Smooth muscle cell (in vitro differentiated cells): ENCODE results near the gene KIF1B. TPM values are rescaled to one million over a fixed set of nuclear protein-coding genes. Genes with fewer than 3 reads are reported as not detected.
A peak's percentile ranks its signal among the peaks of the same experiment; 100 is the strongest.

Source experiments
- DNase-seq: peaks from one replicate; lab custom pipeline; 2025; ENCODE audit not compliant: unreplicated experiment; lab: John Stamatoyannopoulos, UW
- H2AFZ ChIP-seq: fragments of 200-600 bp; sonication (generic); 2 replicates; pipeline ENCODE4 v1.6.0; 2016; ENCODE audit warnings: antibody characterized with exemption, low read depth, mild to moderate bottlenecking
- H3F3A ChIP-seq: fragments of 200-600 bp; sonication (generic); 2 replicates; pipeline ENCODE4 v1.6.0; 2017; ENCODE audit warnings: antibody characterized with exemption, low read depth
- H3K27ac ChIP-seq: fragments of 200-600 bp; sonication (generic); 2 replicates; pipeline ENCODE4 v1.5.1; 2016; ENCODE audit warnings: low read depth, mild to moderate bottlenecking
- H3K27me3 ChIP-seq: fragments of 200-600 bp; sonication (generic); 2 replicates; pipeline ENCODE4 v1.6.1; 2016; ENCODE audit warnings: low read depth, mild to moderate bottlenecking
- H3K36me3 ChIP-seq: fragments of 200-600 bp; sonication (generic); 2 replicates; pipeline ENCODE4 v1.5.1; 2016; ENCODE audit warnings: low read depth
- H3K4me1 ChIP-seq: fragments of 200-600 bp; sonication (generic); 2 replicates; pipeline ENCODE4 v1.5.1; 2016; ENCODE audit warnings: low read depth
- H3K4me2 ChIP-seq: fragments of 200-600 bp; sonication (generic); 2 replicates; pipeline ENCODE4 v1.6.0; 2016; ENCODE audit warnings: mild to moderate bottlenecking
- H3K4me3 ChIP-seq: fragments of 200-600 bp; sonication (generic); 2 replicates; pipeline ENCODE4 v1.5.1; 2016; ENCODE audit warnings: mild to moderate bottlenecking
- H3K79me2 ChIP-seq: fragments of 200-600 bp; sonication (generic); 2 replicates; pipeline ENCODE4 v1.6.0; 2016; ENCODE audit warnings: low read depth, mild to moderate bottlenecking
- H3K9ac ChIP-seq: fragments of 200-600 bp; sonication (generic); 2 replicates; pipeline ENCODE4 v1.6.0; 2016; ENCODE audit warnings: low read depth
- H3K9me3 ChIP-seq: fragments of 200-600 bp; sonication (generic); replicated peaks from 2 replicates; pipeline ENCODE4 v1.5.1; 2016; ENCODE audit warnings: low read depth
- H4K20me1 ChIP-seq: fragments of 200-600 bp; sonication (generic); 2 replicates; pipeline ENCODE4 v1.6.0; 2016; ENCODE audit warnings: low read depth
- WGBS: methylation state at CpG from one replicate; pipeline ENCODE4 v1.1.7; 2016; ENCODE audit warnings: low lambda C conversion rate; 5-methylcytosine and 5-hydroxymethylcytosine counted together
- polyA plus RNA-seq: library from polyadenylated mRNA; unstranded; fragments of >200 nt; fragmentation: Nextera tagmentation; extraction: Ambion mirVana; gene quantifications from 2 replicates; pipeline ENCODE4 v1.2.1, GENCODE V29; 2016
- total RNA-seq: library from RNA; depleted of rRNA; stranded (reverse); fragments of >200 nt; gene quantifications from 2 replicates; pipeline ENCODE4 v1.2.3, GENCODE V29; 2014
- TF ChIP-seq, protein P1 (sequence below): fragments of 200-600 bp; sonication (generic); IDR thresholded peaks from 2 replicates; pipeline ENCODE4 v1.5.1; 2017; ENCODE audit warnings: borderline replicate concordance, mild to moderate bottlenecking, antibody characterized with exemption; ENCODE audit not compliant: insufficient read depth, poor library complexity, severe bottlenecking

The KIF1B gene
- total and polyA plus RNA-seq, 2 experiments from 2014 or later, result 9.1 to 29.6 TPM

DNA sequence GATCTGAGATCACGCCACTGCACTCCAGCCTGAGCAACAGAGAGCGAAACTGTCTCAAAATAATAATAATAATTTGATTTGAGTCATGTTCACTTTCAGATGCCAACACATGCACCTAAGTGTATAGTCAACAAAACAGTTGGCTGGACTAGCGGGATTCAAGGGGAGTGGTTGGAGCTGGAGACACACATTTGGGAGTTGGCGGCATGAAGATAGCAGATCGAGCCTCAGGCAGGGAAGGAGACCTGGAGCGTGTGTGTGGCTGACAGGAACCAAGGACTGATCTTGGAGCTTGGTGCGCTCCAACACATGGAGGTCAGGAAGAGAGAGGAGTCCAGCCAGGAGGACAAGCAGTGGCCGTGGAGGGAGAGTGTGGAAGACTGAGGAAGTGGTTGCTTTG, 173.8 kb downstream of the KIF1B start:
- Histone ChIP-seq H3F3A (peaks cover 12% of the 10 kb centered on the region), H3K79me2 (no peaks in the 10 kb centered on the region)
- TF ChIP-seq, protein P1, sequence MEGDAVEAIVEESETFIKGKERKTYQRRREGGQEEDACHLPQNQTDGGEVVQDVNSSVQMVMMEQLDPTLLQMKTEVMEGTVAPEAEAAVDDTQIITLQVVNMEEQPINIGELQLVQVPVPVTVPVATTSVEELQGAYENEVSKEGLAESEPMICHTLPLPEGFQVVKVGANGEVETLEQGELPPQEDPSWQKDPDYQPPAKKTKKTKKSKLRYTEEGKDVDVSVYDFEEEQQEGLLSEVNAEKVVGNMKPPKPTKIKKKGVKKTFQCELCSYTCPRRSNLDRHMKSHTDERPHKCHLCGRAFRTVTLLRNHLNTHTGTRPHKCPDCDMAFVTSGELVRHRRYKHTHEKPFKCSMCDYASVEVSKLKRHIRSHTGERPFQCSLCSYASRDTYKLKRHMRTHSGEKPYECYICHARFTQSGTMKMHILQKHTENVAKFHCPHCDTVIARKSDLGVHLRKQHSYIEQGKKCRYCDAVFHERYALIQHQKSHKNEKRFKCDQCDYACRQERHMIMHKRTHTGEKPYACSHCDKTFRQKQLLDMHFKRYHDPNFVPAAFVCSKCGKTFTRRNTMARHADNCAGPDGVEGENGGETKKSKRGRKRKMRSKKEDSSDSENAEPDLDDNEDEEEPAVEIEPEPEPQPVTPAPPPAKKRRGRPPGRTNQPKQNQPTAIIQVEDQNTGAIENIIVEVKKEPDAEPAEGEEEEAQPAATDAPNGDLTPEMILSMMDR, result no peak

GRCh38 chr1:10386761-10387676, 176.6 kb downstream of the KIF1B start:
- TF ChIP-seq, protein P1, result no peak
- H3K4me2 ChIP-seq, result peak overlapping the region; percentile 78
- no peaks in the 10 kb centered on the region for H3K36me3 ChIP-seq
- no peaks in the 10 kb centered on the region for H3K79me2 ChIP-seq
- H3K9ac ChIP-seq, result peak overlapping the region; percentile 38
- H3K9me3 ChIP-seq, result no peaks in the 10 kb centered on the region
- H3F3A ChIP-seq, result peaks cover 12% of the 10 kb centered on the region
- 70% methylated on average over 12 of the region's 12 CpGs for WGBS
- peaks cover 13% of the 10 kb centered on the region for H3K4me1 ChIP-seq
- no peaks in the 10 kb centered on the region for H3K27me3 ChIP-seq
- H4K20me1 ChIP-seq, result no peaks in the 10 kb centered on the region
- H3K27ac ChIP-seq, result peak overlapping the region; percentile 74
- DNase-seq, result no peak
- H3K4me3 ChIP-seq, result peak overlapping the region; percentile 12
- H2AFZ ChIP-seq, result no peak overlapping the region

More for the DNA sequence above, 173.8 kb downstream of the KIF1B start:
- Histone ChIP-seq H4K20me1 (no peaks in the 10 kb centered on the region), H3K27me3 (no peaks in the 10 kb centered on the region), H3K27ac (no peak overlapping the region), H3K4me2 (no peak overlapping the region), H2AFZ (no peak overlapping the region), H3K4me1 (peaks cover 13% of the 10 kb centered on the region), H3K9me3 (no peaks in the 10 kb centered on the region), H3K4me3 (no peak overlapping the region), H3K9ac (no peak overlapping the region), H3K36me3 (no peaks in the 10 kb centered on the region)
- DNase-seq, result no peak
- WGBS, result 97% methylated on average over 8 of the region's 8 CpGs

DNA sequence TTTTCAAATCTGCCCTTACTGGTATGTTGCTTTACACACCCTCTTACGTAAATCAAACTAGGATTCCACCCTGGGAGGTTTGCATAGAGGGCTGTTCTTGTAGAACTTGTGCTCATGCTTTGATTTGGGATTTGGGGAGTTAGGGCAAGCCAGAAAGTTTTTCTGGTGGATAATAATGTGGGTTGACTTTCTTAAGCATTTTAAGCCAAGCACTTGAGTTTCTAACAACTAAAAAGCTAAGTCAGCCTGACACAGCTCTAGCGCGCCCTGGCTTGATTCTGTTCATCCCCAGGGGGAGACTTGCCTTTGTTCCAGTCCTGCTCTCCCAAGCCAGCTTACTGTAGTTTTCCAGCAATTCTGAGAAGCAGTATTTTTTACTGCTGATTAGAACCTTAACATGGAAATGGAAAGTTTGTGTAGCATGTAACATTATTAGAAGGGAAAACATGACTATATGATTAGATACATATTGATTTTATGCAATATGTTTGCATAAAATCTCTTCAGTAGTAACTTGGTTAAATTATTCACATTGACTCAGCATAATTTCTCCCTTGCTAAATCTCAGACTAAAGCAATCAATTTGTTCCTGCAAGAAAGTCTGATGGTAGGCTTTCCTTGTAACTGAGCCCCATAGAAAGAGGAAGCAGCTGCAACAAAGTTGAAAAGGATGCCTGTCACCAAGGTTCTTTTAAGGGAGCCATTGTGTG, 177.5 kb downstream of the KIF1B start:
- H4K20me1 ChIP-seq, result no peaks in the 10 kb centered on the region
- peaks cover 12% of the 10 kb centered on the region for H3F3A ChIP-seq
- TF ChIP-seq, protein P1, result no peak
- H3K36me3 ChIP-seq, result no peaks in the 10 kb centered on the region
- WGBS, result 17% methylated on average over 3 of the region's 3 CpGs
- H3K27ac ChIP-seq, result peak overlapping the region; percentile 74
- H3K4me2 ChIP-seq, result peak overlapping the region; percentile 78
- no peaks in the 10 kb centered on the region for H3K79me2 ChIP-seq
- no peaks in the 10 kb centered on the region for H3K9me3 ChIP-seq
- peak overlapping the region; percentile 38 for H3K9ac ChIP-seq
- peak overlapping the region; percentile 12 for H3K4me3 ChIP-seq
- H2AFZ ChIP-seq, result no peak overlapping the region
- H3K4me1 ChIP-seq, result peaks cover 13% of the 10 kb centered on the region
- no peak for DNase-seq
- no peaks in the 10 kb centered on the region for H3K27me3 ChIP-seq
